ENCODE data around the gene SFXN5.

GRCh38 chr2:72985891-72986683 lies 85.4 kb downstream of the SFXN5 start:
- TF ChIP-seq, protein P1, sequence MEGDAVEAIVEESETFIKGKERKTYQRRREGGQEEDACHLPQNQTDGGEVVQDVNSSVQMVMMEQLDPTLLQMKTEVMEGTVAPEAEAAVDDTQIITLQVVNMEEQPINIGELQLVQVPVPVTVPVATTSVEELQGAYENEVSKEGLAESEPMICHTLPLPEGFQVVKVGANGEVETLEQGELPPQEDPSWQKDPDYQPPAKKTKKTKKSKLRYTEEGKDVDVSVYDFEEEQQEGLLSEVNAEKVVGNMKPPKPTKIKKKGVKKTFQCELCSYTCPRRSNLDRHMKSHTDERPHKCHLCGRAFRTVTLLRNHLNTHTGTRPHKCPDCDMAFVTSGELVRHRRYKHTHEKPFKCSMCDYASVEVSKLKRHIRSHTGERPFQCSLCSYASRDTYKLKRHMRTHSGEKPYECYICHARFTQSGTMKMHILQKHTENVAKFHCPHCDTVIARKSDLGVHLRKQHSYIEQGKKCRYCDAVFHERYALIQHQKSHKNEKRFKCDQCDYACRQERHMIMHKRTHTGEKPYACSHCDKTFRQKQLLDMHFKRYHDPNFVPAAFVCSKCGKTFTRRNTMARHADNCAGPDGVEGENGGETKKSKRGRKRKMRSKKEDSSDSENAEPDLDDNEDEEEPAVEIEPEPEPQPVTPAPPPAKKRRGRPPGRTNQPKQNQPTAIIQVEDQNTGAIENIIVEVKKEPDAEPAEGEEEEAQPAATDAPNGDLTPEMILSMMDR (IDR thresholded peaks at IDR 0.05) = no peak
- no peak for TF ChIP-seq POLR2A (IDR thresholded peaks at IDR 0.05)

Data from testis (tissue), 2 donors.